MM.1S (cell line): ENCODE results near the gene FBP2.

Source experiments
- DNase-seq: peaks from one replicate; pipeline ENCODE4 v3.0.0-alpha.2; 2015
- H2AFZ ChIP-seq: fragments of 300-600 bp; sonication (generic); 2 replicates; pipeline ENCODE4 v1.6.0; 2016; ENCODE audit warnings: antibody characterized with exemption, low read length
- H3F3A ChIP-seq: fragments of 300-600 bp; sonication (generic); 2 replicates; pipeline ENCODE4 v1.6.1; 2016; ENCODE audit warnings: mild to moderate bottlenecking, antibody characterized with exemption, low read length, moderate library complexity, mixed read lengths; ENCODE audit not compliant: insufficient read depth
- H3K27ac ChIP-seq: fragments of 300-600 bp; sonication (generic); 2 replicates; pipeline ENCODE4 v1.5.1; 2016; ENCODE audit warnings: mild to moderate bottlenecking, low read length
- H3K27me3 ChIP-seq: fragments of 300-600 bp; sonication (generic); replicated peaks from 2 replicates; pipeline ENCODE4 v1.6.0; 2016; ENCODE audit warnings: low read length; ENCODE audit not compliant: insufficient read depth
- H3K36me3 ChIP-seq: fragments of 300-600 bp; sonication (generic); replicated peaks from 2 replicates; pipeline ENCODE4 v1.6.1; 2016; ENCODE audit warnings: mild to moderate bottlenecking, low read length, mixed read lengths; ENCODE audit not compliant: insufficient read depth
- H3K4me1 ChIP-seq: fragments of 300-600 bp; sonication (generic); 2 replicates; pipeline ENCODE4 v1.6.1; 2016; ENCODE audit warnings: low read length, mixed read lengths
- H3K4me2 ChIP-seq: fragments of 300-600 bp; sonication (generic); 2 replicates; pipeline ENCODE4 v1.6.0; 2016; ENCODE audit warnings: low read depth, low read length
- H3K4me3 ChIP-seq: fragments of 300-600 bp; sonication (generic); 2 replicates; pipeline ENCODE4 v1.5.1; 2016; ENCODE audit warnings: low read length, mixed read lengths
- H3K79me2 ChIP-seq: fragments of 300-600 bp; sonication (generic); 2 replicates; pipeline ENCODE4 v1.6.1; 2016; ENCODE audit warnings: mixed run types, low read length, mixed read lengths
- H3K9ac ChIP-seq: fragments of 300-600 bp; sonication (generic); 2 replicates; pipeline ENCODE4 v1.6.1; 2016; ENCODE audit warnings: low read length, mixed read lengths
- H3K9me2 ChIP-seq: fragments of 300-600 bp; sonication (generic); replicated peaks from 2 replicates; pipeline ENCODE4 v1.6.1; 2016; ENCODE audit warnings: mild to moderate bottlenecking, low read length, mixed read lengths; ENCODE audit not compliant: insufficient read depth
- H3K9me3 ChIP-seq: fragments of 300-600 bp; sonication (generic); replicated peaks from 2 replicates; pipeline ENCODE4 v1.6.1; 2016; ENCODE audit warnings: mild to moderate bottlenecking, low read length, mixed read lengths; ENCODE audit not compliant: insufficient read depth
- H4K20me1 ChIP-seq: fragments of 300-600 bp; sonication (generic); 2 replicates; pipeline ENCODE4 v1.6.1; 2016; ENCODE audit warnings: mild to moderate bottlenecking, low read length, moderate library complexity, mixed read lengths; ENCODE audit not compliant: insufficient read depth
- CTCF ChIP-seq: fragments of 300-600 bp; sonication (generic); IDR thresholded peaks from 2 replicates; pipeline ENCODE4 v1.5.1; 2016; ENCODE audit warnings: antibody characterized with exemption, low read length, mixed read lengths
- EZH2 ChIP-seq: fragments of 300-600 bp; sonication (generic); optimal IDR thresholded peaks from 2 replicates; pipeline ENCODE3; 2017; ENCODE audit warnings: low read depth, mild to moderate bottlenecking, antibody characterized with exemption, low read length, mixed read lengths
- EZH2phosphoT487 ChIP-seq: fragments of 300-600 bp; sonication (generic); IDR thresholded peaks from 2 replicates; pipeline ENCODE4 v1.6.1; 2018; ENCODE audit warnings: antibody characterized with exemption, low read length

FBP2 gene

DNA sequence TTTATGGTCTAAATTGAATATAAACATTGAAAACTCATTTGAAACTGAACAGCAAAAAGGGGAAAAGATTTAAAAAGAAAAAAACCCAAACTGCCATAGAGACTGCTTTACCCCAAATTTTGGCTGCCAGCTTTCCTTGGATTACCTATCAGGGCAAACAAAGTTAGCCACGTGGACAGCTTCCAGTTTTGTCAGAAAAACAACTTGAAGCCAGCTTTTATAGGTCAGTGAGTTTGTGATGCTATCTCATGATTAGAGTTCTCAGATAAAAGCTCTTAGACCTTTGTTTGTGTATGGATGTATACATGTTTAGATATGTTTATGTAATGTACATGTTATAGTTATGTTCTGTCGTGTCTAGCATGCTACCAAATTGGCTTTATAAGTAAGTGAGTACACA, 16.1 kb downstream of the FBP2 start:
- Histone ChIP-seq H3K9me3 (no peaks in the 10 kb centered on the region), H2AFZ (no peak overlapping the region), H3K27me3 (no peaks in the 10 kb centered on the region), H3K27ac (no peak overlapping the region), H3K9ac (no peak overlapping the region), H3F3A (no peaks in the 10 kb centered on the region), H4K20me1 (no peaks in the 10 kb centered on the region), H3K36me3 (no peaks in the 10 kb centered on the region), H3K79me2 (no peaks in the 10 kb centered on the region), H3K4me2 (no peak overlapping the region), H3K9me2 (no peaks in the 10 kb centered on the region), H3K4me3 (no peak overlapping the region), H3K4me1 (no peaks in the 10 kb centered on the region)
- DNase-seq: no peak
- no peak for TF ChIP-seq EZH2phosphoT487
- TF ChIP-seq EZH2: no peak
- no peak for TF ChIP-seq CTCF

DNA sequence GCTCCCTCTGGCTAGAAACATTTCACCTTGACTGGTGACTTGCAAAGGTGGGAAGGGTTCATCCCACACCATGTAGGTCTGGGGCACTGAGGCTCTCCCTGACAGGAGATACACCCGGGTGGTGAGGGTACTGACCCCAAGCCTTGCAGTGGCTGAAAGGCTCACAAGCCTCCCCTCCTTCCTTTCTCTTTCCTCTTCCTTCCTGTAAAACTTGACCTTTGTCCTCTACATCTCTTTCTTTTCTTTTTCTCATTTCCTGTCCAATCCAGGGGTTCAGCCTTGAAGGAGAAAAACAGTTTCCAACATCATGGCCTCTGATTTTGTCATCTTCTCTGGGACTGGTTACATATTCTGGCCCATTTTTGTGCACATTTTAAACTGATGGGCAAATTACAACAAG, 16.6 kb downstream of the FBP2 start:
- no peak for TF ChIP-seq EZH2phosphoT487
- no peak for TF ChIP-seq EZH2
- TF ChIP-seq CTCF: no peak
- H2AFZ ChIP-seq: no peak overlapping the region
- no peak overlapping the region for H3K9ac ChIP-seq
- H3K9me2 ChIP-seq: no peaks in the 10 kb centered on the region
- no peaks in the 10 kb centered on the region for H3K9me3 ChIP-seq
- H3K36me3 ChIP-seq: no peaks in the 10 kb centered on the region
- H3K4me2 ChIP-seq: no peak overlapping the region
- H3K4me1 ChIP-seq: no peaks in the 10 kb centered on the region
- H3K4me3 ChIP-seq: no peak overlapping the region
- no peaks in the 10 kb centered on the region for H3K79me2 ChIP-seq
- no peaks in the 10 kb centered on the region for H4K20me1 ChIP-seq
- H3F3A ChIP-seq: no peaks in the 10 kb centered on the region
- H3K27ac ChIP-seq: no peak overlapping the region
- no peak for DNase-seq
- H3K27me3 ChIP-seq: no peaks in the 10 kb centered on the region

DNA sequence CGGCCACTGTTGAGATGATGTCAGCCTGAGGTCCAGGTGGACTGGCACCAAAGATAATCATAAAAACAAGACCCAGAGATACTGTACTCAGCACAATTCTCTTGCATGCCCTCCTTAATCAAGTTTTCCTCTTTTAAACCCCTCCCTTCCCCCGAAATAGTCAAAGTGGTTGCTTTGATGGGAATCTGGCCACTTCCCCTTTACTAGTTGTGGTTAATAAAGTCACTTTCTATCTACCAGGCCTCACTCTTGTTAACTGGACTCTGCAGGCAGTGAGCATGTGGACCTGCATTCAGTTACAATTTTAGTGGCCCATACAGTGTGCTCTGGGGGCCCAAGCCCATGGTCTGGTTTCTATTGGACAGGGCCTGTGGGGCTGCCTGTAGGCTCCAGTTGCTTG, 17.5 kb downstream of the FBP2 start:
- no peaks in the 10 kb centered on the region for H3K36me3 ChIP-seq
- no peaks in the 10 kb centered on the region for H3K79me2 ChIP-seq
- no peaks in the 10 kb centered on the region for H3K9me2 ChIP-seq
- H3K27ac ChIP-seq: no peak overlapping the region
- H4K20me1 ChIP-seq: no peaks in the 10 kb centered on the region
- no peak overlapping the region for H3K4me3 ChIP-seq
- H3K9ac ChIP-seq: no peak overlapping the region
- no peaks in the 10 kb centered on the region for H3F3A ChIP-seq
- no peak for DNase-seq
- H3K4me2 ChIP-seq: no peak overlapping the region
- no peaks in the 10 kb centered on the region for H3K27me3 ChIP-seq
- no peak overlapping the region for H2AFZ ChIP-seq
- no peaks in the 10 kb centered on the region for H3K4me1 ChIP-seq
- no peaks in the 10 kb centered on the region for H3K9me3 ChIP-seq
- TF ChIP-seq EZH2phosphoT487 (no peak), EZH2 (no peak), CTCF (no peak)
